ENCODE results near the gene THSD7A. TPM values are rescaled to one million over a fixed set of nuclear protein-coding genes. Genes with fewer than 3 reads are reported as not detected.

The THSD7A gene
- total and polyA plus RNA-seq, 2 of the 4 experiments (the other 2 are of a cell fraction): 0.02 to 0.18 TPM

DNA sequence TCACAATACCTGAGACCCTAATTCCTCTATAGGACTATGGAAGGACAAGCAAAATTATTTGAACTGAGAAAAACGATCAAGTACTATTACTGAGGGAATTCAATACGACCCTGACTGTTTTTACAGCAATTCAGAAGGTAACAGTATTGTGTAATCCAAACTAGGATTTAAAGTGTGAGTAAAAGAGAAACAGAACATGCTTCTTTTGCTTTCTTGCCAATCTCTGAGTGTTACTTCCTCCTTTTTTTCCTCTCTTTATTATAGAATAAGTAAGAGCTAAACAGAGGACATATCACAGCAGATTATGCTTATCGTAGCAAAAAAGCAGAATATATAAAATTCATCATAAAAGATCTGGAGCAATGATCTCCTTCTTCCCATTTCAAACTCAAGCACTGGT is 292.1 kb downstream of the THSD7A start:
- Histone ChIP-seq H4K5ac (ENCODE audit: low read depth, low read length) (no peak overlapping the region), H2BK15ac (ENCODE audit: low read depth, low read length) (no peak overlapping the region), H3K4me2 (ENCODE audit: low read depth, low read length) (no peak overlapping the region), H3K4me3 (ENCODE audit: insufficient read depth, low read depth, low read length) (no peak overlapping the region), H3K14ac (replicated peaks; ENCODE audit: low read depth, low read length) (no peak overlapping the region), H4K91ac (ENCODE audit: insufficient read depth, low read depth, low read length) (no peak overlapping the region), H2AFZ (replicated peaks; ENCODE audit: low read length, poor library complexity) (no peak overlapping the region), H3K4me1 (ENCODE audit: control insufficient read depth, insufficient read depth, low read length) (no peaks in the 10 kb centered on the region), H3K9me1 (ENCODE audit: insufficient read depth, low read length) (no peaks in the 10 kb centered on the region), H3K79me1 (ENCODE audit: low read depth in 1 of 2, low read length in 2 of 2) (no peaks in the 10 kb centered on the region), H3K36me3 (ENCODE audit: control insufficient read depth, insufficient read depth, low read length) (no peaks in the 10 kb centered on the region), H3K4ac (ENCODE audit: low read depth, low read length) (no peak overlapping the region), H2BK120ac (ENCODE audit: low read depth, low read length) (no peak overlapping the region), H3K56ac (ENCODE audit: extremely low read depth, insufficient read depth, low read length) (no peak overlapping the region), H4K20me1 (ENCODE audit: insufficient read depth, low read length) (no peaks in the 10 kb centered on the region), H3K18ac (ENCODE audit: low read depth, low read length) (no peak overlapping the region), H3K9me3 (ENCODE audit: control insufficient read depth, insufficient read depth, low read length) (no peaks in the 10 kb centered on the region; the same call in 1 of the 2 replicates), H3K9ac (ENCODE audit: low read depth, low read length) (no peak overlapping the region), H2BK5ac (ENCODE audit: low read depth, low read length, poor library complexity, severe bottlenecking) (no peak overlapping the region), H2AK9ac (replicated peaks; ENCODE audit: low read depth, low read length, poor library complexity) (no peak overlapping the region), H3K23ac (ENCODE audit: low read depth, low read length) (no peak overlapping the region), H2BK20ac (ENCODE audit: low read depth, low read length) (no peak overlapping the region), H2AK5ac (ENCODE audit: low read depth, low read length) (no peak overlapping the region), H3K27ac (ENCODE audit: insufficient read depth, low read length) (no peak overlapping the region), H4K8ac (ENCODE audit: low read depth in 2 of 2, low read length in 2 of 2) (no peak overlapping the region), H3K27me3 (ENCODE audit: control insufficient read depth, insufficient read depth, low read length) (no peaks in the 10 kb centered on the region)
- no peak for ATAC-seq (ENCODE audit: low read depth)
- ChIA-PET POLR2A (ENCODE audit: unreplicated experiment) (no interaction called here), CTCF (no interaction called here)
- no peak for DNase-seq
- in situ Hi-C loops (cut with MboI; ENCODE audit: low sequenced_read_pairs) (no loop called here), intact Hi-C loops (cut with micrococcal nuclease) (no loop called here), dilution Hi-C loops (cut with HindIII; ENCODE audit: low sequenced_read_pairs, unreplicated experiment) (no loop called here)
- TF ChIP-seq CEBPB (IDR thresholded peaks at IDR 0.05; ENCODE audit: low read depth, low read length) (peak; percentile 40; the same call in 1 of the 2 replicates), CTCF (conservative IDR thresholded peaks at IDR 0.05; ENCODE audit: low read depth, low read length) (no peak), MAFK (IDR thresholded peaks at IDR 0.05; ENCODE audit: low read depth, low read length) (peak; percentile 39; the same call in 1 of the 2 replicates), CHD1 (IDR thresholded peaks at IDR 0.05; ENCODE audit: low read depth, low read length) (no peak), BHLHE40 (IDR thresholded peaks at IDR 0.05; ENCODE audit: low read depth, low read length) (no peak), SMC3 (IDR thresholded peaks at IDR 0.05; ENCODE audit: low read depth, low read length) (no peak)
- BruUV-seq (replicated peaks): no TSS peak
- no CpG with 5 or more reads among the region's 3 CpGs for WGBS, 2 experiments (ENCODE audit: extremely low coverage in 2 of 2, insufficient read length in 1 of 2)

All from IMR-90 (cell line).